ENCODE measurements around the gene HIC1.

DNA sequence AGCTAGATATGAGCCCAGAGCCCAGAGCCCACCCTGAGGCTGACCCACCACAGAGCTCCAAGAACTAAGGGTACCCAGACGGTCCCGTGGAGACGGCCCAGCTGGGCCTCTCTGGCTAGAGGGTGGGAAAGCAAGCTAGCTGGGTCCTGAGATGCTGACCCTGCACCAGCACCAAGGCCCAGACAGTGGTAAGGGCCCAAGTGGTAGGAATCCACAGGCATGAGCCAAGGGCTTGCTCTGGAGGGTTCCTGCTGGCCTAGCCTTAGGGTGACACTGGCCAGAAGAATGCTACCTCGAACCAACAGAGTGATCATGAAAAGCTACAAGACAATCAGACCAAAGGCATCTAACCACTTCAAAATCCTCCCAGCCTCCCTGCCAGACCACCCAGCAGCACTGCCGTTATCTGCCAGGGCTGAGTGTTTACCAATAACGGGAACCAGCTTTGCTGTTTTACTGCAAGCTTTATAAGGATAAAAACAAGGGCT, 13.2 kb downstream of the HIC1 start:
- TF ChIP-seq, protein P1, sequence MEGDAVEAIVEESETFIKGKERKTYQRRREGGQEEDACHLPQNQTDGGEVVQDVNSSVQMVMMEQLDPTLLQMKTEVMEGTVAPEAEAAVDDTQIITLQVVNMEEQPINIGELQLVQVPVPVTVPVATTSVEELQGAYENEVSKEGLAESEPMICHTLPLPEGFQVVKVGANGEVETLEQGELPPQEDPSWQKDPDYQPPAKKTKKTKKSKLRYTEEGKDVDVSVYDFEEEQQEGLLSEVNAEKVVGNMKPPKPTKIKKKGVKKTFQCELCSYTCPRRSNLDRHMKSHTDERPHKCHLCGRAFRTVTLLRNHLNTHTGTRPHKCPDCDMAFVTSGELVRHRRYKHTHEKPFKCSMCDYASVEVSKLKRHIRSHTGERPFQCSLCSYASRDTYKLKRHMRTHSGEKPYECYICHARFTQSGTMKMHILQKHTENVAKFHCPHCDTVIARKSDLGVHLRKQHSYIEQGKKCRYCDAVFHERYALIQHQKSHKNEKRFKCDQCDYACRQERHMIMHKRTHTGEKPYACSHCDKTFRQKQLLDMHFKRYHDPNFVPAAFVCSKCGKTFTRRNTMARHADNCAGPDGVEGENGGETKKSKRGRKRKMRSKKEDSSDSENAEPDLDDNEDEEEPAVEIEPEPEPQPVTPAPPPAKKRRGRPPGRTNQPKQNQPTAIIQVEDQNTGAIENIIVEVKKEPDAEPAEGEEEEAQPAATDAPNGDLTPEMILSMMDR (IDR thresholded peaks at IDR 0.05) = no peak
- TF ChIP-seq POLR2A (IDR thresholded peaks at IDR 0.05) = no peak
